Activated CD4-positive, alpha-beta T cell treated with anti-CD3 and anti-CD28 coated beads, Interleukin-2, amount 50 U/mL, for 1 hour (primary cell): Measurements from ENCODE around the gene NIPBL.

Source experiments
- DNase-seq: peaks from one replicate; pipeline ENCODE4 v3.0.0-alpha.2; 2020

The NIPBL gene

GRCh38 chr5:37103302-37103701, 226.7 kb downstream of the NIPBL start:
- no peak for DNase-seq

- no peak for DNase-seq
These were observed 232.8 kb downstream of the NIPBL start for GRCh38 chr5:37109338-37109737.

- DNase-seq = no peak
These were observed 233.6 kb downstream of the NIPBL start for GRCh38 chr5:37110135-37110534.

GRCh38 chr5:37111426-37112382, 235.1 kb downstream of the NIPBL start:
- DNase-seq = no peak

GRCh38 chr5:37112383-37112991, 235.9 kb downstream of the NIPBL start:
- no peak for DNase-seq
